Measurements from ENCODE around the gene LTBP2. TPM values are rescaled to one million over a fixed set of nuclear protein-coding genes. Genes with fewer than 3 reads are reported as not detected.

Gene LTBP2
- total RNA-seq, 1 experiment from 2014 or later, result 1.5 TPM

DNA sequence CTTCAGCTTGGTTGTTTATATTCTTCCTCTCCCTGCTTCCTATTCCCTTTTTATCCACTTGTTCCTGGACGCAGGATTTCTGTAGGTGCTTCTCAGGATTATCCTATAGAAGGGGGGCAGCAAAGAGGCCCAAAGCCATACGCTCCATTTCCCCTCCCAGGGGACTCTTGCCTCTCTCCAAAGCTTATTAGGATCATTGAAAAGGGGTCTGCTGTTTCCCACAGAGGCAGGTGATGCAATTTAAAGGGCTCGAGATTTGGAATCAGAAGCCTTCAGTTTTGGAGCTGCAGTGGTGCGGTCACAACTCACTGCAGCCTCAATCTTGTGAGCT lies 154.5 kb downstream of the LTBP2 start:
- Histone ChIP-seq H3K4me3 (replicated peaks in 1 of 2; ENCODE audit: low read depth in 1 of 2, low read length in 2 of 2) (no peak overlapping the region), H3K79me2 (ENCODE audit: insufficient read depth, low read length) (no peaks in the 10 kb centered on the region), H2AFZ (ENCODE audit: low read depth, low read length, poor library complexity, severe bottlenecking) (no peak overlapping the region), H3K4me1 (ENCODE audit: control insufficient read depth in 1 of 2, insufficient read depth in 2 of 2, low read length in 2 of 2) (0 out of 4 replicates have a peak, but pooled peaks cover 0 to 3% of the 10 kb centered on the region in 2 experiments), H3K27ac (ENCODE audit: low read depth, low read length) (no peak overlapping the region), H3K36me3 (ENCODE audit: control insufficient read depth in 1 of 2, insufficient read depth in 2 of 2, low read length in 2 of 2) (no peaks in the 10 kb centered on the region), H3K9me2 (ENCODE audit: insufficient read depth) (no peaks in the 10 kb centered on the region), H3K9ac (ENCODE audit: low read length) (no peak overlapping the region), H3K9me3 (ENCODE audit: control insufficient read depth in 1 of 2, insufficient read depth in 1 of 2, low read depth in 1 of 2, low read length in 2 of 2) (no peaks in the 10 kb centered on the region), H3K4me2 (ENCODE audit: low read length) (no peak overlapping the region), H3K27me3 (ENCODE audit: insufficient read depth, low read length) (no peaks in the 10 kb centered on the region), H4K20me1 (ENCODE audit: insufficient read depth) (no peaks in the 10 kb centered on the region)
- no peak for DNase-seq (ENCODE audit: low read depth, low spot score)
- ATAC-seq, result no peak
- intact Hi-C loops (cut with micrococcal nuclease), result no loop called here
- ChIA-PET RAD21 (ENCODE audit: low non-redundant PET in 1 of 2, low total read pairs in 2 of 2, uncharacterized antibody in 2 of 2, unreplicated experiment in 2 of 2) (no interaction called here), CTCF (no interaction called here), POLR2A (no interaction called here)
- no TSS peak for BruUV-seq (replicated peaks)
- no peak for TF ChIP-seq SIN3A (IDR thresholded peaks at IDR 0.05; ENCODE audit: low read depth)
- TF ChIP-seq EZH2phosphoT487 (IDR thresholded peaks at IDR 0.05; ENCODE audit: borderline replicate concordance), result no peak
- TF ChIP-seq, protein P1, sequence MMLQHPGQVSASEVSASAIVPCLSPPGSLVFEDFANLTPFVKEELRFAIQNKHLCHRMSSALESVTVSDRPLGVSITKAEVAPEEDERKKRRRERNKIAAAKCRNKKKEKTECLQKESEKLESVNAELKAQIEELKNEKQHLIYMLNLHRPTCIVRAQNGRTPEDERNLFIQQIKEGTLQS (IDR thresholded peaks at IDR 0.05), result no peak
- TF ChIP-seq, protein P2, sequence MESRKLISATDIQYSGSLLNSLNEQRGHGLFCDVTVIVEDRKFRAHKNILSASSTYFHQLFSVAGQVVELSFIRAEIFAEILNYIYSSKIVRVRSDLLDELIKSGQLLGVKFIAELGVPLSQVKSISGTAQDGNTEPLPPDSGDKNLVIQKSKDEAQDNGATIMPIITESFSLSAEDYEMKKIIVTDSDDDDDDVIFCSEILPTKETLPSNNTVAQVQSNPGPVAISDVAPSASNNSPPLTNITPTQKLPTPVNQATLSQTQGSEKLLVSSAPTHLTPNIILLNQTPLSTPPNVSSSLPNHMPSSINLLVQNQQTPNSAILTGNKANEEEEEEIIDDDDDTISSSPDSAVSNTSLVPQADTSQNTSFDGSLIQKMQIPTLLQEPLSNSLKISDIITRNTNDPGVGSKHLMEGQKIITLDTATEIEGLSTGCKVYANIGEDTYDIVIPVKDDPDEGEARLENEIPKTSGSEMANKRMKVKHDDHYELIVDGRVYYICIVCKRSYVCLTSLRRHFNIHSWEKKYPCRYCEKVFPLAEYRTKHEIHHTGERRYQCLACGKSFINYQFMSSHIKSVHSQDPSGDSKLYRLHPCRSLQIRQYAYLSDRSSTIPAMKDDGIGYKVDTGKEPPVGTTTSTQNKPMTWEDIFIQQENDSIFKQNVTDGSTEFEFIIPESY (IDR thresholded peaks at IDR 0.05; ENCODE audit: extremely low read depth, insufficient replicate concordance, low read length), result no peak
- TF ChIP-seq, protein P3, sequence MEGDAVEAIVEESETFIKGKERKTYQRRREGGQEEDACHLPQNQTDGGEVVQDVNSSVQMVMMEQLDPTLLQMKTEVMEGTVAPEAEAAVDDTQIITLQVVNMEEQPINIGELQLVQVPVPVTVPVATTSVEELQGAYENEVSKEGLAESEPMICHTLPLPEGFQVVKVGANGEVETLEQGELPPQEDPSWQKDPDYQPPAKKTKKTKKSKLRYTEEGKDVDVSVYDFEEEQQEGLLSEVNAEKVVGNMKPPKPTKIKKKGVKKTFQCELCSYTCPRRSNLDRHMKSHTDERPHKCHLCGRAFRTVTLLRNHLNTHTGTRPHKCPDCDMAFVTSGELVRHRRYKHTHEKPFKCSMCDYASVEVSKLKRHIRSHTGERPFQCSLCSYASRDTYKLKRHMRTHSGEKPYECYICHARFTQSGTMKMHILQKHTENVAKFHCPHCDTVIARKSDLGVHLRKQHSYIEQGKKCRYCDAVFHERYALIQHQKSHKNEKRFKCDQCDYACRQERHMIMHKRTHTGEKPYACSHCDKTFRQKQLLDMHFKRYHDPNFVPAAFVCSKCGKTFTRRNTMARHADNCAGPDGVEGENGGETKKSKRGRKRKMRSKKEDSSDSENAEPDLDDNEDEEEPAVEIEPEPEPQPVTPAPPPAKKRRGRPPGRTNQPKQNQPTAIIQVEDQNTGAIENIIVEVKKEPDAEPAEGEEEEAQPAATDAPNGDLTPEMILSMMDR (IDR thresholded peaks at IDR 0.05 in 2 of 3, conservative IDR thresholded peaks at IDR 0.05 in 1 of 3; ENCODE audit: borderline replicate concordance in 1 of 3, insufficient read depth in 1 of 3, low read depth in 2 of 3, low read length in 2 of 3), result no peak
- TF ChIP-seq ELF1 (IDR thresholded peaks at IDR 0.05; ENCODE audit: borderline replicate concordance, low read depth), result no peak
- TF ChIP-seq POLR2A (IDR thresholded peaks at IDR 0.05; ENCODE audit: borderline replicate concordance, extremely low read depth, insufficient read depth, insufficient read length), result no peak
- no peak for TF ChIP-seq CEBPB (IDR thresholded peaks at IDR 0.05; ENCODE audit: low read depth)
- no peak for TF ChIP-seq FOSL1 (IDR thresholded peaks at IDR 0.05; ENCODE audit: low read depth)
- TF ChIP-seq RAD21 (IDR thresholded peaks at IDR 0.05; ENCODE audit: low read depth), result no peak
- TF ChIP-seq EZH2 (IDR thresholded peaks at IDR 0.05), result no peak
- no peak for TF ChIP-seq SP1 (IDR thresholded peaks at IDR 0.05; ENCODE audit: low read depth)
- no peak for TF ChIP-seq TCF7L2 (IDR thresholded peaks at IDR 0.05; ENCODE audit: borderline replicate concordance, extremely low read depth, insufficient read depth, insufficient read length)
- no peak for TF ChIP-seq YY1 (IDR thresholded peaks at IDR 0.05; ENCODE audit: extremely low read depth, insufficient replicate concordance, low read depth, low read length)
